VCaP (cell line): ENCODE results near the gene DNAH17.
"Not testable (repeated sequence)": the region's sequence is repeated elsewhere in the genome, so short reads cannot be mapped to it uniquely, and the experiment has no call there.

Experiments
- H3K27ac ChIP-seq: fragments of 450-650 bp; 2 replicates; pipeline ENCODE4 v1.5.1; 2017
- TF ChIP-seq, protein P1 (sequence below): fragments of 450-650 bp; conservative IDR thresholded peaks from 2 replicates; pipeline ENCODE4 v1.5.1; 2017; ENCODE audit warnings: mild to moderate bottlenecking, moderate library complexity

The DNAH17 gene

DNA sequence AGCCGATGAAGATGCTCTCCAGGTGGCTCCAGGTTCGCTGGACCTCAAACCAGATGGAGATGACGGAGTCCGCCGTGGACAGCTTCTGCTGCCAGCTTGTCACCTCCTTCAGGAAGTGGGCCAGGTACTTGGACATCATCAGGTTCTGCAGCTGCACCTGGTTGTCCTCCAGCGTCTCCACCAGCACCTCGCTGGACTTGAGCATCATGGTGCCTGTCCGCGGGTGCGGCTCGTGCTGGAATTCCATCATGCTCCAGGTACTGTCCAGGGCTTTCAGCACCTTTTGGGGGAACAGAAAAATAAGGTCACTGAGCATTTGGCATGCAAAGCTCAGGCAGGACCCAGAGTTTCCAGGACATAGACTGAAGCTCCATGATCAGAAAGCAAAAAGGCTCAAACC is 69.7 kb downstream of the DNAH17 start:
- H3K27ac ChIP-seq = no peak overlapping the region
- TF ChIP-seq, protein P1, sequence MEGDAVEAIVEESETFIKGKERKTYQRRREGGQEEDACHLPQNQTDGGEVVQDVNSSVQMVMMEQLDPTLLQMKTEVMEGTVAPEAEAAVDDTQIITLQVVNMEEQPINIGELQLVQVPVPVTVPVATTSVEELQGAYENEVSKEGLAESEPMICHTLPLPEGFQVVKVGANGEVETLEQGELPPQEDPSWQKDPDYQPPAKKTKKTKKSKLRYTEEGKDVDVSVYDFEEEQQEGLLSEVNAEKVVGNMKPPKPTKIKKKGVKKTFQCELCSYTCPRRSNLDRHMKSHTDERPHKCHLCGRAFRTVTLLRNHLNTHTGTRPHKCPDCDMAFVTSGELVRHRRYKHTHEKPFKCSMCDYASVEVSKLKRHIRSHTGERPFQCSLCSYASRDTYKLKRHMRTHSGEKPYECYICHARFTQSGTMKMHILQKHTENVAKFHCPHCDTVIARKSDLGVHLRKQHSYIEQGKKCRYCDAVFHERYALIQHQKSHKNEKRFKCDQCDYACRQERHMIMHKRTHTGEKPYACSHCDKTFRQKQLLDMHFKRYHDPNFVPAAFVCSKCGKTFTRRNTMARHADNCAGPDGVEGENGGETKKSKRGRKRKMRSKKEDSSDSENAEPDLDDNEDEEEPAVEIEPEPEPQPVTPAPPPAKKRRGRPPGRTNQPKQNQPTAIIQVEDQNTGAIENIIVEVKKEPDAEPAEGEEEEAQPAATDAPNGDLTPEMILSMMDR = no peak

DNA sequence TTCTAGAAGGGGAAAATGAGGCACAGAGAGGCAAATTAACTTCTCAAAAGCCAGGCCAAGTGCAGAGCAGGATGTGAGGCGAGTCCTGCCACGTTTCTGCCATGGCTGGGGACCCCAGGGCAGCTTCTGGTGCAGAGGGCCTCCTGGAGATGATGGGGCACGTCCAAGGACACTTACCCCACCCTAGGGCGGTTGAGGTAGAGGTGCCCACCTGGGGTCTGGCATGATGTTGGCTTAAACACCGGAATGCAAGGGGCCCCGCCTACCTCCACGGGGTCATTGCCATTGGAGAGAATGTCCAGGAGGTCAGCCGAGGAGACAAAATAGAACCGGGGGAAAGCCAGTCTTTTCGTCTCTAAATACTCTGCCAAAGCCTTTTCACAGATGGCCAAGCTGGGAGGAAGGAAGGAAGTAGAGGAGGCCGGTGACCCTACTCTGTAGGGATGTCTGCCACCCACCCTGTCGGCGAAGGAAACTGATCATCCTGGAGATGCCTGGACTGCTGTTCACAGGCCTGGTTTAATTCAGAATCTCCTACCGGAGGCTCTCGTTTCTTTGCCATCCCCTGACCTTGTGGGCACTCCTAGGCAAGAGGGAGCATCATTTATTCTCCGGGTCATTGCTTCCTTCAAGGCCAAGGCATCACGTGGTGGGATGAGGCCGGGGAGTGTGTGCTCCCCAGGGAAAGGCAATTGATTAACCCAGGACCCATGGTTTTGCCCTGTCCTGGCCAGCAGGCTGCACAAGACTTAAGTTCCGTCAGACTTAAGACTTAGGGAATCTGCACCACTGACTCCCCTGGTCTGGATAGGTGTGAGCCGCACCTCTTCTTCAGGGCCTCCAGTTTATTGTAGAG is 70.5 kb downstream of the DNAH17 start:
- TF ChIP-seq, protein P1 = no peak
- no peak overlapping the region for H3K27ac ChIP-seq

DNA sequence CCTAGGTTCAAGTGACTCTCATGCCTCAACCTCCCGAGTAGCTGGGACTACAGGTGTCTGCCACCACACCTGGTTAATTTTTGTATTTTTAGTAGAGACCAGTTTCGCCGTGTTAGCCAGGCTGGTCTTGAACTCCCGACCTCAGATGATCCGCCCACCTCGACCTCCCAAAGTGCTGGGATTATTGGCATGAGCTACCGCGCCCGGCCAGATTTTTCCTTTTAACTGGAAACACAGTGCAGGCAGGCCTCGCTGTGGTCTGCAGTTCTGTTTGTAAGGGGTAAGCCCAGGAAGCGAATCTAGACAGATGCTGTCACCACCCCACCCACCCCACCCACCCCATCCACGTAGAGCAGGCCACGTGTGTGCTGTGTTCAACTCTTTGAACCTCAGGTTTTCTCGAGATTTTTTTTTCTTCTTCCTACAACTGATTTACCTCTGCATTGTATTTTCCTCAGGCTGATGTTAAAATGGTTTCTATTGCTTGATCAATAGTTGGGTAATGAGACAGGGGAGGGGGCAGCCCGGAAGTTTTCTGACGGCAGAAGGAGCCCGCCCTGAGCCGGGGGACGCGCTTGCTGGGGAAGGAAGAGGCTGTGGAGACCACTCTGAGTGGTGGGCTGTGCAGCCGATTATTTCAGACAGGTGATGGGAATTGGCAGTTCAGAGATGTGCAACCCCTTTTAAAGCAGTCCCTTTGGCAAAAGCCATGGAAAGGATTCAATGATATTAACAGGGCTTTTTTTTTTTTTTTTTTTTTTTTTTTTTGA is 72.9 kb downstream of the DNAH17 start:
- no peak overlapping the region for H3K27ac ChIP-seq
- TF ChIP-seq, protein P1 = no peak

DNA sequence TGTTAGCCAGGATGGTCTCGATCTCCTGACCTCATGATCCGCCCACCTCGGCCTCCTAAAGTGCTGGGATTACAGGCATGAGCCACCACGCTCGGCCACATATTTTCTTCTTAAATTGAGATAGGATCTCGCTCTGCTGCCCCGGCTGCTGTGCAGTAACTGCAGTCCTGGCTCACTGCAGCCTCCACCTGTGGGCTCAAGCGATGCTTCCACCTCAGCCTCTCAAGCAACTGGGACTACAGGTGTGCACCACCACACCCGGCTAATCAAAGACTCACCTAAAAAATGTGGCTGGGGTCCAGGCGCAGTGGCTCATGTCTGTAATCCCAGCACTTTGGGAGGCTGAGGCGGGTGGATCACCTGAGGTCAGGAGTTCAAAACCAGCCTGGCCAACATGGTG is 73.8 kb downstream of the DNAH17 start:
- H3K27ac ChIP-seq = not testable (repeated sequence)

DNA sequence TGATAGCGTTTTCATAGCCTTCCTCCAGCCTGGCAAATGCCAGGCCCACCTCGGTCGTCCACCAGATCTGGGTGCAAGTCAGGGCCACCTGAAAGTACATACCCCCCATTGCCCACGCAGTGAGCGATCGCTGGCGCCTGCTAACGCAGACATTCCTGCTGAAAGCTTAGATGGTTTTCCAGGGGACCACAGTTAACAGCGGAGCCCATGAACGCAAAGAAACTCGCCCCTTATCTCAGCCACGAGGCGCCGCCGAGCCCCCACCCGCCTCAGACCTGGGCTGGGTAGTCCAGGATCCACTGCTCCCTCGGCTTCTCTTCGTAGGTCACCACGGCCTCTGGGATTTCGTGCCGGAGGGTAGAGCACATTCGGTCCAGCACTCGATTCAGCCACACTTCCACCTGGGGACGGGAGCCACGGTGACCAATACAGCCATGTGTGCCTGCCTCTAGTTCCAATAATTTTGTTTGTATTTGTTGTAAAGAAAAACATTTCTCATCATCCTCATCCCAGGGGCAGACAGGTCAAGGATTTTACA is 74.5 kb downstream of the DNAH17 start:
- TF ChIP-seq, protein P1 = no peak

DNA sequence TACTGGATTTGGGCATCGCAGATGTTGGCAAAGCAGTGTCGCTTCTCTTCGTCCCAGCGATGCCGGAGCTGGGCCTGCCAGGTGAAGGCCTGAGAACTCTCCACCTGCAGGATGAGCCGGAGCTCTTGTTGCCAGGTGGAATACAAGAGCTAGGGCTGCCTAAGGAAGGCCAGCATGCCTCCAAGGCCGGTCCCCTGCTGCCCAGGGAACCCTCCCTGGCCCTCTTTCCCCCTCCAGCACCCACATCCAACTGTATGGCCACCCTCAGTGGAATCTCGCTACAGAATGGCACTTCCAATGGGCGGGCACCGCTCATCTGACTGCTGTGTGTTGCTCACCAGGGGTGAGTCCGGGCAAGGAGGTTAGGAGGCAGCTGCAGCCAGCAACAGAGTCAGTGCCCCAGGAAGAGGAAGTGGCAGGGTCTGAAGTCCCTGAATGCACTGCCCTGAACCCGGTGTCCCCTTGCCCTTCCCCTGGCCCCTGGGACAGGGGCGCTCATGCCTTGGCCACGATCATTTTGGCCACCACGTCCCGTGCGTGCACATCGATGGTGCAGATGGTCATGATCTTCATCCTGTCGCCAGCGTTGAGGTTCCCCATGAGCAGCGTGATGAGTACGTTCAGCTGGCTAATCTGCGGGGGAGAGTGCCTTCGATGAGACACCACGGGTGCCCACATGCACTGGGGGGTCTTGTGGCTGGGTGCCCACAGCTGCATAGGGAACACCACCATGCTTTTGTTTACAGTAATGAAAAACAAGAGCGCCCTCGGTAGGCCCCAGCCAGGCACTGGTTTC is 75.8 kb downstream of the DNAH17 start:
- TF ChIP-seq, protein P1 = no peak
- no peak overlapping the region for H3K27ac ChIP-seq

More for the DNA sequence above, 74.5 kb downstream of the DNAH17 start:
- no peak overlapping the region; the same call in 1 of the 2 replicates for H3K27ac ChIP-seq

DNA sequence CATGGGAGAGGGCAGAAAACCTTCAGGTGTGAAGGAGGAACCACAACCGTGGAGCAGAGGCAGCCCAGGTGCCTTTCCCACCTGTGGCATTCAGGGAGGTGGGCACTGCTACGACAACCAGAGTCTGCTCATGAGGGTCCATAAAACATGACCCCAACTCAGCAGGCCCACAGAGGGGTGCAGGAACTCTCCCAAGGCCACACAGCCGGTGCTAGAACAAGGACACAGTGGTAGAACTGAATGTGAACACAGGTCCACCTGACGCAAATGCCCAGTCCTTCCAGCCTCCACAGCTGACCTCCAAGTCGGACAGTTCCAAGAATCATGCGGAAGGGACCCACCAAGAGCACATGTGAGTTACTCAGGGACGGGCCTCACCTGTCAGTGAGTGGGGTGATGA is 76.4 kb downstream of the DNAH17 start:
- TF ChIP-seq, protein P1 = no peak
- no peak overlapping the region for H3K27ac ChIP-seq
